GM08714 (cell line): ENCODE measurements around the gene PRSS33.

Source experiments
- H3K4me3 ChIP-seq: fragments of 200-500 bp; sonication (Bioruptor generic); 2 replicates; pipeline ENCODE4 v1.5.1; 2014; ENCODE audit warnings: mild to moderate bottlenecking, low read length, inconsistent platforms
- ZNF274 ChIP-seq: IDR thresholded peaks from 2 replicates; pipeline ENCODE4 v1.6.1; 2012; ENCODE audit warnings: mild to moderate bottlenecking, low read depth, low read length

PRSS33 gene

DNA sequence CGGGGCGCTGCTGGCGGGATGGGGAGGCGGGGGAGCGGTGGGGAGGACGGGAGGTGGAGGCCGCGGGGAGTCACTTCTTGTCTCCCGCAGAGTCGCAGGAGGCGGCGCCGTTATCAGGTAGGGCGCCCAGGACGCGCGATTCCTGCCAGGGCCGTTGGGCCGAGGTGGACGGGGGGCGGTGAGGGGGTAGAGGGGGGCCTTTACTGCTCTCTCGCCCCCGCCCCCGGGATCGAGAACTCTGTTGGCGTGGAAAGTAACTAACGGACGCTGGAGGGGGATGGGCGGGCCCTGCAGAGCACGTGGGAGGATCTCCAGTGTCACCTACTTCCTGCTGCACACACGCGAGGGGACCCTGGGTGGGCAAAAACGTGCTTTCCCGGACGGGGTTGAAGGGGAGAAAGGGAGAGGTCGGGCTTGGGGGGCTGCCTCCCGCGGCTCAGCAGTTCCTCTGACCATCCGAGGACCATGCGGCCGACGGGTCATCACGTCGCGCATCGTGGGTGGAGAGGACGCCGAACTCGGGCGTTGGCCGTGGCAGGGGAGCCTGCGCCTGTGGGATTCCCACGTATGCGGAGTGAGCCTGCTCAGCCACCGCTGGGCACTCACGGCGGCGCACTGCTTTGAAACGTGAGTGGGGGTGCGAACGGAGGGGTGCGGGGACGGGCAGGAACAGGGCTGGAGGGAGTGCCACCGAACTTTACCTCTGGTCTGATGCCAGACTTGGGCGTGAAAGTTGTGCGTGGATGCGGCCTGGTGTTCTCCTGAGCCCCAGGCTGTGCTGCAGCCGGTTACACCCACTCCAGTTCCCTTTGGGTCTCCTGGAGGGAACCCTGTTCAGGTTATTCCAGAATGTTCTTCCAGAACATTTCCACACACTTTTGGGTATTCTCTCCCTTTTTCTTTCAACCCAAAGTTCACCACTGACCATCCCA lies 30.2 kb upstream of the PRSS33 start:
- no peak for TF ChIP-seq ZNF274
- H3K4me3 ChIP-seq, result peak overlapping the region; percentile 13; the same call in 1 of the 2 replicates

DNA sequence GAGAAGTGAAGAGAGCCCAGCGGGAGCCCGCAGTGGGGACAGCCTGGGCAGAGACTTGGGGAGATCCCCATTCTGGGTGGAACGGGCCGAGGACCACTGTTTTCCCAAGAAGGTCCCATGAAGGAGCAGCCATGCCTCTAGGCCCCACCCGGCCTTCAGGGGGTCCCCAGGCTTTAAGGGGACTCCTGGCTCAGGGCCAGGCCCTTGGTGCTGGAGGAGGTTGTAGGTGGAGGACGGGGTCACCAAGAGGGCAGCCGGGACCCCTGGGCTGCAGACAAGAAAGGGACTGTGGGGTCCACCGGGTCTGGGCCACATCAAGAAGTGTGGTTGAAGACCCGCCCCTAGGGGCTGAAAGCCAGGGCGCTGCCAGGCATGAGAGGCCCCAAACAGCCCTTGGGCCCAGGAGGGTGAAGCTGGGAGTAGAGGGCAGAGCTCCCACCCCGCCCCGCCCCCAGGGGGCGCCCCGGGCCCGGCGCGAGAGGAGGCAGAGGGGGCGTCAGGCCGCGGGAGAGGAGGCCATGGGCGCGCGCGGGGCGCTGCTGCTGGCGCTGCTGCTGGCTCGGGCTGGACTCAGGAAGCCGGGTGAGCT lies 29.5 kb upstream of the PRSS33 start, which contains the start of gene PRSS21:
PRSS21 (plus strand) TSS at position 487 of the 589 bp plus-strand sequence; CDS start at position 519, 32 bp downstream.
- no peak for TF ChIP-seq ZNF274

DNA sequence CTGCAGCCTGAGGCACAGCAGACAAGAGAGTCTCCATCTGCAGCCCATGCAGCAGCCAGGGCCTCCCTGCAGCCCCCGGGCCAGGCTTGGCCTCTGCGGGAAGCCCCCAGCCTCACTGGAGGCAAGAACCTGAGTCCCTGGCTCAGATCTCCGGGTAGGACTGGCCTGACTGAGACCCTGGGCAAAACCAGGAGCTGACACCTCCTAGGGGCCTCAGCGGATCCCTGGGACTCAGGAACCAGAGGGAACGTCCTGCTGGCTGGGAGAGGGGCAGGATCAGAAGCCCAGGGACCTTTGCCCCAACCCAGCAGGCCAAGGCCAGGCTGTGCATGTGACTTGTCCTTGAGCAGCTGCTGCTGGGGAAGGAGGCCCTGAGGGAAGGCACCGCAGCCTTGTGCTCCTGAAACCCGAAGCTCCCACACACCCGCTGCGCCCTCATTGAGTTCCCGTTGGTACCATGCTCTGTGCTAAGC lies 28.0 kb upstream of the PRSS33 start:
- no peak overlapping the region for H3K4me3 ChIP-seq
- TF ChIP-seq ZNF274, result no peak

More for the DNA sequence above, 29.5 kb upstream of the PRSS33 start, which contains the start of gene PRSS21:
- peak within 1 kb of the TSS; percentile 47; the same call in 1 of the 2 replicates for H3K4me3 ChIP-seq

DNA sequence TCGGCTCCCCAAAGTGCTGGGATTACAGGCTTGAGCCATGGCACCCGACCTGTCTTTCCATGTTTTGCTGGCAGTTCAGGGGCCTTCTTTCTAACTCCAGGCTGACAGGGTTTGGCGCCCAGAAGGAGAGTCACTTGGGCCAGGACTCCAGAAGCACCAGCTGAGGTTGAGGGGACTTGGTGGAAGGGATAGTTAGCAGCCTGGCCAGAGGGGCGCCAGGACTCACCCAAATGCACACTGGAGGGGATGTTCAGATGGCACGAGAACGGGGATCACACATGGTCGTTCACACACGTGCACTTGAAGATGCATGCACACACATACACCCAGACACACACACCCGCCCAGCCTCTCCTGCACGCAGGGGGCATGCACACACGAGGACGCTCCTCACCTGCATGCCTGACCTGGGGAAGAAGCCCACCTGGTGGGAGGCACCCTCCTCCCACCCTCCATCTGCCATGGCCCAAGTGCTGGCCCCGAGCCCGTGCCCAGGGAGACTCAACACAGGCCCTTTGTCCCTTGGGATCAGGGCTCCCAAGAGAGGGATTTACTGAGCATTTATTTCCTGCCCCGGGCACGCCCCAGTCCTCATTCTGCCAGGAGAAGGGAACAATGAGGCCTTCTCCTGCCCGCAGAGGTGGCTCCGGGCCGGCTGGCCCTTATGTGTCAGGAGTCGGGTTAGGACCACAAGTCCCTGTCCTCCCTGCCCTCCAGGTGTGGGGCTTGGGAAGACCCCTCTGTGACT lies 27.4 kb upstream of the PRSS33 start:
- TF ChIP-seq ZNF274, result no peak
- no peak overlapping the region for H3K4me3 ChIP-seq

DNA sequence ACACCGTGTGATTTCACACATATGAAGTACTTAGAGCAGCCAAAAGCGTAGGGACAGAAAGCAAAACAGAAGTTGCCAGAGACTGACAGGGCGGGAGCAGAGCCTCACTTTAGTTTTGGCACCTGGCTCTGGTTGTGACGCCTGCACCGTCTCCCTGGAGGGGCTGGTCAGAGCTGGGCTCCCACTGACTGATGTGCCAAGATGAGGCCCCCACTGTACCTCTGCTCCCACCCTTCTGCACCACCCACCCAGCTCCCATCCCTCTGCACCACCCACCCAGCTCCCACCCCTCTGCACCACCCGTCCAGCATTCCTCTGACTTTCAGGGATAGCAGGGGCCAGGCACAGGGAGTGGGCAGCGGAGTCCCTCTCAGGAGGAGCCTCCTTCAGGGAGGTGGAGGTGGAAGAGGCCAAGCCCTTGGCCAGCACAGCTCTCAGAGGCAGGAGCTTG lies 26.4 kb upstream of the PRSS33 start:
- no peak overlapping the region for H3K4me3 ChIP-seq
- TF ChIP-seq ZNF274, result no peak

DNA sequence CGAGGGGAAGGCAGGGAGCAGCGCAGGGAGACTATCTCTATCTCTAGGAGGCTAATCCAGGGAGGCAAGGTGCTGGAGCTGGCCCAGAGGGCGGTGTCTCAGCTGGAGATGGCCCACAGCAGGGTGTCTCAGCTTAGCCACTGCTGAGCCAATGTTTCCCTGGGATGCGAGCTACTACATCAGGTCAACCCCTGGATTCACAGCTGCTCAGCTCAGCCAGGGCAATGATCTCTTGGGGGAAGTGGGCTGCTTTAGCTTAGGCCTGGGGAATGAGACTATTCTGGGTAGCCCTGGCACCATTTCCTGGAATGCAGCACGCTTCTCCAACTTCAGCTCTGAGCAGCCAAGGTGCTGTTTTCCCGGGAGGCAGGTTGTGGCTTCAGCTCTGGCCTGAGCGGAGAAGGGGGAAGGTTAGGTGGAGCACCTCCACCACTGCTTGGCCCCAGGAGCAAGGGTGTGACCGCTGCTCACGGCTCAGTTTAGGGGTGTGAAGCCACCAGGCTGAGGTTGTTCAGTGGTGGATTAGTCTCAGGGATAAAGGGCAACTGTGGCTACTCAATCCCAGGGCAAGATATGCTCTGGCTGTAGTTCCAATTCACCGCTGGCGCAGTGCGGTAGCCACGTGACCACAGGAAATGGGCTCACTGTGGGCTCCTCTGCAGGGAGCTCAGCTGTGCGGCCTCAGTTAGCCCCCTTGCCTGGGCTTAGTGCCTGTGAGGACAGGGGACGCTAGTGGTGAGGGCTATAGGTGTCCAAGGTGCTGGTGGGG lies 24.5 kb upstream of the PRSS33 start:
- no peak for TF ChIP-seq ZNF274
- H3K4me3 ChIP-seq, result no peak overlapping the region

DNA sequence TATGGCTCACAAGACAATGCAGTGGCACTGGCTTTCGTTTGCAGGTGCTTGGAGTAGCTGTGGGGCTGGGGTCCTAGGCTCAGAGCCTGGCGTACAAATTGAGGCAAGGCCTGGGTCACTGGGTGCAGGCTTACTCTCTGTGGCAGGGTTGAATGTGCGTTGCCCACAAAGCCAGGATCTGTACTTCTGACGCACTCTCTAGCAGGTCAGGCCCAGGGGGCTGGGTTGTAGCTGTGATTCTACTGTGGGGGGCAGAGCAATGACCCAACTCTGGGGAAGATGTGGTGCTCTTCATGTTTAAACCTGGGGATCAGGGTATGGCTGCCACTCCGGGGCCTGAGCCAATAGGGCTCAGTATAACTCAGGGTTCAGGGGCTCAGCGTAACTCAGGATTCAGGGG lies 23.3 kb upstream of the PRSS33 start:
- no peak for TF ChIP-seq ZNF274
- no peak overlapping the region for H3K4me3 ChIP-seq

DNA sequence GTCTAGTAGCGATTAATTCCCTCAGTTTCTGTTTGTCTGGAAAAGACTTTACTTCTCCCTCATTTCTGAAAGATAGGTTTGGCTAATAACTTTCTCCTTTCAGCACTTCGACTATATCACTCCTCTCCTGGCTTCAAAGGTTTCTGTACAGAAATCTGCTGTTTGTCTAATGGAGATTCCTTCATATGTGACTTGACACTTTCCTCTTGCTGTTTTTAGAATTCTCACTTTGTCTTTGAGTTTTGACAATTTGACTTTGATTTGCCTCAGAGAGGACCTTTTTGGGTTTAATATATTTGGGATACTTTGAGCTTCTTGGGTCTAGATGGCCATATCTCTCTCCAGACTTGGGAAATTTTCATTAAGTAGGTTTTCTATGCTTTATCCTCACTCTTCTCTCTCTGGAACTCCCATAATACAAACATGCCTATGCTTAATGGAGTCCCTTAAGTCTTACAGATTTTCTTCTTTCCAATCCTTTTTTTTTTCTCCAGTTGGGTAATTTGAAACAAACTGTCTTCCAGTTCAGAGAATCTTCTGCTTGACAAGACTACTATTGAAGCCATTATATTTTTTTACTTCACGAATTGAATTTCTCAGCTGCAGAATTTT lies 21.9 kb upstream of the PRSS33 start:
- no peak for TF ChIP-seq ZNF274
- H3K4me3 ChIP-seq, result no peak overlapping the region

DNA sequence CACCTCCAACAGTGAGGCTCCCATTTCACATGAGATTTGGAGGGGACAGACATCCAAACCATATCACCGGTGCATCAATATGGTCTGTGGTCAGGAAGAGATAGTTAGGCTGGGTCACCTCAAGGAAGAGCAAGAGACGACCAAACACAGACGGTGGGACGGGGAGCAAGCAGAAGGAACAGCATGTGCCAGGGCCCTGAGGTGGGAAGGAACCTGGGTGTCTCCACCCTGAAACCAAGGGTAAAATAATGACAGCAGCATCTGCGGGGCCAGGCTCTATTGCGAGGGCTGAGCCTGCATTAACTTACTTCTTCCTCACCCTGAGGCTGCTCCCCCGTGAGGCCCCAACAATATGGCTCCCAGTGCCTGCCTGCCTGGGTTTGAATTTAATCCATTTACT lies 20.8 kb upstream of the PRSS33 start:
- no peak for TF ChIP-seq ZNF274
- no peak overlapping the region for H3K4me3 ChIP-seq

DNA sequence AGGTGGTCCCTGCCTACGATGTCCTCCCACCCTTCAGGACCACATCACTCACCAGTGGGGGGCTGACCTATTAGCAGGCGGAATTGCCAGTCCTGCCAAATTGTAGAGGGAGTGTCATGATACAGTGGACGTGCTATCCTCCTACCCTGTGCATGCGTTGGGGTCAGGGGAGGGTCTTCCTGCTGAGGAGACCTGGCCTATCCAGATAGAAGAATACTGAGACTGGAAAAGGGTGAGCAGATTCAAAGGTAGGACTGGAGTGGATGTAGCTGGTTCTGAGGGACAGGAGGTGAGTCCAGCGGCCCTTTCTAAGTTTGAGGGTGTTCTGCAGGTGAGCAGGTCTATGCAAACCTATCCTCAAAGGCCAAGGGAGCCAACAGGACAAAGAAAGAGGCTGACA lies 18.9 kb upstream of the PRSS33 start:
- TF ChIP-seq ZNF274, result no peak
- no peak overlapping the region for H3K4me3 ChIP-seq

DNA sequence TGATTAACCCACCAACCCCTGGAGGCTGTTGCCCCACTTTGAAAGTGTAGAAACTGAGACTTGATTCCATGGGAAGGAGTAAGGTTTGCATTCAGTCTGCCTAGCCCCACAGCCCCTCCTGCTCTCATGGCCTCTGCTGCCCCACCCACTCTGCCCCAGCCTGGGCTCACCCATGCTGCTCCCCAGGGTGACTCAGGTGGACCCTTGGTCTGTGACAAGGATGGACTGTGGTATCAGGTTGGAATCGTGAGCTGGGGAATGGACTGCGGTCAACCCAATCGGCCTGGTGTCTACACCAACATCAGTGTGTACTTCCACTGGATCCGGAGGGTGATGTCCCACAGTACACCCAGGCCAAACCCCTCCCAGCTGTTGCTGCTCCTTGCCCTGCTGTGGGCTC lies 17.4 kb upstream of the PRSS33 start:
- TF ChIP-seq ZNF274, result no peak
- H3K4me3 ChIP-seq, result no peak overlapping the region

DNA sequence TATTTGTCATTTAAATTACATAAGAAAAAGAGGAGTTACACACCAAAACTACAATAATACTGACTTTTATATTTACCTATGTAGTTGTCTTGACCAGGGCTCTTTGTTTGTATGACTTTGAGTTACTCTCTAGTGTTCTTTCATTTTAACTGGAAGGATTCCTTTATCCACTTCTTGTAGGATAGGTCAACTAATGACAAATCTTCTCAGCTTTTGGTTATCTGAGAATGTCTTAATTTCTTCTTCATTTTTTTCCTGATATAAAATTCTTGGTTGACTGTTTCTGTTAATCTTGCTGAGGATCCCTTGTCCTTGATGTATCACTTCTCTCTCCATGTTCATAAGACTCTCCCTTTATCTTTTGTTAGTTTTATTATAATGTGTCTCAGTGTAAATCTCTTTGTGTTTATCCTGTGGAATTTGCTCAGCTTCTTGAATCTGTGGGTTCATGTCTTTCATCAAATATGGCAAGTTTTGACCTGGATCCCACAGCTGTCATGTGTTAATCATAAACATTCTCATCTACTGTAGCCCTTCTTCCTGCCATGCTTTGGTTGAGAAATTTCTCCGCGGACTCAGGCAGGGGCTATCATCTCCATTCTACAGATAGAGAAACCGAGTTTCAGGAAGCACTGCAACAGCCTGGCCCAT lies 16.3 kb upstream of the PRSS33 start:
- no peak overlapping the region for H3K4me3 ChIP-seq
- TF ChIP-seq ZNF274, result no peak

DNA sequence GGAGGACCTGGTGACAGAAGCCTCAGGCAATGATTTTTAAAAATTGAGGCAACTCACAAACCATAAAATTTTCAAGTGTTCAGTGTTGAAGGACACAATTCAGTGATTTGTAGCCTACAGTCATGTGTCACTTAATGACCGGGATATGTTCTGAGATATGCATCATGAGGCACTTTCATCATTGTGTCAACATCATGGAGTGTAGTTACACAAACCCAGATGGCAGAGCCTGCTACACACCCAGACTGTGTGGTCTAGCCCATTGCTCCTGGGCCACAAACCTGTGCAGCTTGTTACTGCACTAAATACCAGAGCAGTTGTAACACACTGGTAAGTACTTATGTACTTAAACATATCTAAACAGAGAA lies 12.5 kb upstream of the PRSS33 start:
- no peak for TF ChIP-seq ZNF274
- H3K4me3 ChIP-seq, result no peak overlapping the region
